ENCODE data around the gene ZBTB8OS.

Gene ZBTB8OS

DNA sequence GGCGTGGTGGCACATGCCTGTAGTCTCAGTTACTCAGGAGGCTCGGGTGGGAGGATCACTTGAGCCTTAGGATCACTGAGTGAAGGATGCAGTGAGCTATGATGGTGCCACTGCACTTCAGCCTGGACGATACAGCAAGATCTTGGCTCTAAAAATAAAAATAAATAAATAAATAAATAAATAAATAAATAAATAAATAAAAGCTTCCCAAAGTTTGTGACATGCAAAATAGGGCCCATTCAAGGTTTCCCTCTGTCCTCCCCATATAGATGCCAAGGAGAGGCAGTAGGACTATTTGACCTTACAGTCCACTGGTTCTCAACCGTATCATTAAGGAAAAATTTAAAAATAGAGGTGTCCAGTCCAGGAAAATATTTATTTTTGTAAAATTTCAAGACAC lies 41.2 kb downstream of the ZBTB8OS start:
- no peak for DNase-seq
- Mint-ChIP-seq H3K27ac (no peak overlapping the region), H3K36me3 (no peaks in the 10 kb centered on the region), H3K4me1 (peaks cover 7 to 13% of the 10 kb centered on the region in 2 donors), H3K9me3 (no peaks in the 10 kb centered on the region), H3K4me3 (no peak overlapping the region), H3K27me3 (peaks cover 0 to 4% of the 10 kb centered on the region in 2 donors)
- no peak for ATAC-seq (replicated peaks)

DNA sequence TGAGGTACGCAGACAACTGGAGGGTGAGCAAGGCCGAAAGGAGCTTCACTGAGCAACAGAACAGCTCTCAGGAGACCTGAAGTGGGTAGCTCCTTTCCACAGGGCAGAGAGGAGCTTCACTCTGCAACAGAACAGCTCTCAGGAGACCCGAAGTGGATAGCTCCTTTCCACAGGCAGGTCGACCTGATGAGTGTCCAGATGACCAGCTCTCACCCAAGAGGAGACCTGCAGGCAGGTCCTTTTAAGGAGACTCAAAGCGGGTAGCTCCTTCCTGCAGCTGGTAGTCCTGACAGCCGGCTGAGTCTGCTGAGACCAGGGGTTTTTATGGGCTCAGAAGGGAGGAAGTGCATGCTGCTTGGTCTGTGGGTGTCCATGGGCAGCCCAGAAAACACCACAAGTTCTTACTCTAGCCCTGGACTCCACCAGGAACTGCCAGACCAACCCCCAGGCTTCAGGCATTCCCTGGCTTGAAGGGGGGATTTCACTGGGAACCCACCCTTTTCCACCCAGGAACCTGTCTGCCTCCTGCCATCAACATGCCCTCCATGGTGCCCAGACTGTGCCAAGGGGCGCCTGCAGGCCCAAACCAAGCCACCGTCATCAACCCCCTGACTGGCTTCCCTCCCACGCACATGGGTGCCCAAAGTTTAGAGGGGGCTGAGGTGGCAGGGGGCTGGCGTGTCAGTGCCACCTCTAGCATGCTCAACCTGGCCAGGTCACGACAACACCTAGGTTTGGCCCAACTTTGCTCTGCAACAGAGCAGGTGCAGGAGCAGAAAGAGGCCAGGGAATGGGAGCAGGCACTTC lies 43.6 kb downstream of the ZBTB8OS start:
- Mint-ChIP-seq H3K4me3 (no peak overlapping the region), H3K36me3 (peaks cover 0 to 5% of the 10 kb centered on the region in 2 donors), H3K27ac (no peak overlapping the region), H3K27me3 (no peaks in the 10 kb centered on the region), H3K4me1 (no peaks in the 10 kb centered on the region), H3K9me3 (no peaks in the 10 kb centered on the region)
- DNase-seq (no peak), ATAC-seq (replicated peaks) (peak in 1 of 2 donors; percentile 20)

DNA sequence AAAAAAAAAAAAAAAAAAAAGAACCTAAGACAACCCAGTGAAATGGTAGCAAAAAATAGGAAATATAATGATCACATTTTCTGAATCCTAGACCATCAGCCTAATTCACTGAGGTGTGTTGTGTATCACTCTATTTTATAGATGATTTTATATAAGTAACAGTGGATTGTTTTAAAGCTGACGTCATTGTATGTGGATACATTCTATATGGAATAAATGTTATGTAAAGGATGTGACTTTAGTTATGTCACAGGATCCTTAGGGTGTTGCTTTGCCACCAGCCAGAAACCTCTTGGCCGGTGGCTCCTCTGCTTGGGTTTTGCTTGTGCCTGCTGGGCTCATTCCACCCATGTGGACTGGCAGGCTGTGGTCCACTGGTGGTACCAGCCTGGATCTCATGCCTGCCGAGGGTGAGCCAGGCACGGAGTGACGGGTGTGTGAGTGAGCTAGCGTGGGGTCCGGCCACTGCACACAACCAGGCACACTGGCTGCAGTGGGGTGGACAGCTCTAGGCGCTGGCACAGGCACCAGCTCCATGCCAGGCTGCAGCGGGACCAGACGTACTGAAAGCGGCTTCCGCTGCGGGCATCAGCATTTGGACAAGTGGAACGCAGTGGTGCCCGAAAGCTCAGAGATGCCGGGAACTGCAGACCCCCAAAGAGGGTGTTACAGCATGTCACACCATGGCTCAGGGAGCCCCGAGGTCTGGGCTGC lies 44.5 kb downstream of the ZBTB8OS start:
- Mint-ChIP-seq H3K27me3 (no peaks in the 10 kb centered on the region), H3K9me3 (no peaks in the 10 kb centered on the region), H3K27ac (no peak overlapping the region), H3K4me1 (no peaks in the 10 kb centered on the region), H3K36me3 (peaks cover 0 to 5% of the 10 kb centered on the region in 2 donors), H3K4me3 (no peak overlapping the region)
- no peak for ATAC-seq (replicated peaks)
- no peak for DNase-seq

GRCh38 chr1:32600034-32600433 lies 50.3 kb downstream of the ZBTB8OS start:
- peaks cover 12 to 24% of the 10 kb centered on the region in 2 donors for H3K36me3 Mint-ChIP-seq
- no peak for DNase-seq
- ATAC-seq (replicated peaks) = no peak
- H3K4me1 Mint-ChIP-seq = no peaks in the 10 kb centered on the region
- H3K9me3 Mint-ChIP-seq = no peaks in the 10 kb centered on the region
- no peaks in the 10 kb centered on the region for H3K27me3 Mint-ChIP-seq
- no peak overlapping the region for H3K4me3 Mint-ChIP-seq
- H3K27ac Mint-ChIP-seq = no peak overlapping the region

GRCh38 chr1:32592943-32593342 lies 57.4 kb downstream of the ZBTB8OS start:
- no peak overlapping the region for H3K27ac Mint-ChIP-seq
- H3K36me3 Mint-ChIP-seq = peaks cover 24 to 31% of the 10 kb centered on the region in 2 donors
- H3K27me3 Mint-ChIP-seq = no peaks in the 10 kb centered on the region
- no peaks in the 10 kb centered on the region for H3K9me3 Mint-ChIP-seq
- no peak overlapping the region for H3K4me3 Mint-ChIP-seq
- ATAC-seq (replicated peaks) (no peak), DNase-seq (no peak)
- H3K4me1 Mint-ChIP-seq = no peaks in the 10 kb centered on the region

GRCh38 chr1:32580348-32581017 lies 69.9 kb downstream of the ZBTB8OS start:
- Mint-ChIP-seq H3K27ac (no peak overlapping the region), H3K4me3 (no peak overlapping the region), H3K9me3 (no peaks in the 10 kb centered on the region), H3K4me1 (no peaks in the 10 kb centered on the region), H3K36me3 (peaks cover 20 to 27% of the 10 kb centered on the region in 2 donors), H3K27me3 (no peaks in the 10 kb centered on the region)
- ATAC-seq (replicated peaks) = no peak
- no peak for DNase-seq
